GM10248 (cell line): ENCODE results near the gene POFUT2.

Source experiments
- CTCF ChIA-PET: fragments of 300-600 bp; sonication (Branson Sonifier 250); formaldehyde crosslinking; extraction: SDS; loops from one replicate; lab custom pipeline; 2021; ENCODE audit warnings: antibody characterized with exemption; lab: Yijun Ruan, JAX
- POLR2A ChIA-PET: fragments of 350-650 bp; sonication (Branson Sonifier 250); formaldehyde crosslinking; extraction: SDS; loops from one replicate; lab custom pipeline; 2020; ENCODE audit warnings: antibody characterized with exemption; lab: Yijun Ruan, JAX
- DNase-seq: peaks from one replicate; pipeline ENCODE4 v3.0.0; 2012; ENCODE audit errors: extremely low spot score
- CTCF ChIP-seq: IDR thresholded peaks from 2 replicates; pipeline ENCODE4 v1.5.1; 2012; ENCODE audit warnings: mild to moderate bottlenecking, low read depth; ENCODE audit errors: extremely low read depth, missing control alignments, control extremely low read depth

POFUT2 gene

GRCh38 chr21:45235488-45235887, 52.2 kb downstream of the POFUT2 start:
- POLR2A ChIA-PET: no interaction called here
- DNase-seq: no peak
- CTCF ChIA-PET: no interaction called here
- no peak for TF ChIP-seq CTCF

- POLR2A ChIA-PET: no interaction called here
- DNase-seq: no peak
- CTCF ChIA-PET: no interaction called here
- TF ChIP-seq CTCF: no peak
These were observed 52.7 kb downstream of the POFUT2 start for GRCh38 chr21:45234965-45235364.

- ChIA-PET CTCF (interaction anchor here (0.8 to 1.0 kb wide), 2 partner anchors 58 to 93 kb away, joined by 3 read pairs; no protein-coding TSS in a partner anchor), POLR2A (no interaction called here)
- DNase-seq: no peak
- TF ChIP-seq CTCF: no peak
These were observed 53.6 kb downstream of the POFUT2 start for GRCh38 chr21:45234127-45234526.

GRCh38 chr21:45231705-45232104, 56.0 kb downstream of the POFUT2 start:
- DNase-seq: no peak
- POLR2A ChIA-PET: no interaction called here
- CTCF ChIA-PET: no interaction called here
- TF ChIP-seq CTCF: no peak

GRCh38 chr21:45228656-45229240, 58.9 kb downstream of the POFUT2 start:
- CTCF ChIA-PET: interaction anchor here (1.1 to 2.0 kb wide), 2 partner anchors 12 to 87 kb away, joined by 3 to 5 read pairs; no protein-coding TSS in a partner anchor
- no peak for TF ChIP-seq CTCF
- no peak for DNase-seq
- POLR2A ChIA-PET: no interaction called here

- POLR2A ChIA-PET: no interaction called here
- no peak for DNase-seq
- no peak for TF ChIP-seq CTCF
- CTCF ChIA-PET: interaction anchor here (1.1 to 2.0 kb wide), 3 partner anchors 11 to 87 kb away, joined by 3 to 5 read pairs (median 3); no protein-coding TSS in a partner anchor
These were observed 59.5 kb downstream of the POFUT2 start for GRCh38 chr21:45228171-45228641.
